LHCN-M2 (cell line): ENCODE results near the gene GLTPD2. TPM values are rescaled to one million over a fixed set of nuclear protein-coding genes. Genes with fewer than 3 reads are reported as not detected.

ENCODE experiments used
- DNase-seq: peaks from one replicate; pipeline ENCODE4 v3.0.0-alpha.2; 2012; ENCODE audit warnings: low read depth
- polyA plus RNA-seq: library from polyadenylated mRNA; unstranded; fragments of >200 nt; gene quantifications from one replicate; pipeline ENCODE4 v1.2.1, GENCODE V29; 2012; ENCODE audit warnings: missing spikeins
- total RNA-seq: library from RNA; depleted of rRNA; stranded (reverse); fragments of >200 nt; gene quantifications from 2 replicates; pipeline ENCODE4 v1.2.3, GENCODE V29; 2014; rRNA removed

GLTPD2 gene
- total RNA-seq: not detected in 2 replicates
- polyA plus RNA-seq: 0.27 TPM

DNA sequence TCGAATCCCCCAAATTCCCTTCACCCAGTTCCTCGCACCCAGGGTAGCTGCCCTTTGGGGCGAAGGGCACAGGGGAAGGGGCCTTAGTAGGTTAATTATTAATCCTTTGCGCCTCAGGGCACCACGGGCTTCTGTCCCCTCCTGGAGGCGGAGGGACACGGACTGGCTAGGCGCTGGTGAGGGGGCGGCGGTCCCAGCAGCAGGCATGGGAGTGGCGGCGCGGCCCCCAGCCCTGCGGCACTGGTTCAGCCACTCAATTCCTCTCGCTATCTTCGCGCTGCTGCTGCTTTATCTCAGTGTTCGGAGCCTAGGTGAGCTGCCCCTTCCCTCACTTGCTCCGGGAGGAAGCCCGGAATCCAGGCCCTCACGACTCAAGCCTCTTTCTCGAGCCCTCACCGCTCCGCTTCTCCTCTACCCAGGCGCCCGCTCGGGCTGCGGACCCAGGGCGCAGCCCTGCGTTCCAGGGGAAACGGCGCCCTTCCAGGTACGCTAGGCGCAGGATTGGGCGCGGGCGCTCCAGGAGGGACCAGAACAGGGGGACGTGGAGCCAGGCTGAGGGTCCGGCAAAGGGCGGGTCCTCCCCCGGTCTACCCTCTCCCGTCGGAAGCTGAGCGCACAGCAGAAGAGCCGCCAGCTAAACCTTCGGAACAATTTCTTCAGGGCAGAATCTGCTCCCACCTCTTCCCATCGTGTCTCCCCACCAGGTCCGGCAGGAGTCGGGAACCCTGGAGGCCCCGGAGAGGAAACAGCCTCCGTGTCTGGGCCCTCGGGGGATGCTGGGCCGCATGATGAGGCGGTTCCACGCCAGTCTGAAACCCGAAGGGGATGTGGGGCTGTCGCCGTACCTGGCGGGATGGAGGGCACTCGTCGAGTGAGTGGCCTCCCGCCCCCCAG, at the start of gene GLTPD2:
TSS of gene GLTPD2 (plus strand) at position 158 of the 894 bp plus-strand sequence. CDS start at position 206, 48 bp downstream.
- DNase-seq: no peak

DNA sequence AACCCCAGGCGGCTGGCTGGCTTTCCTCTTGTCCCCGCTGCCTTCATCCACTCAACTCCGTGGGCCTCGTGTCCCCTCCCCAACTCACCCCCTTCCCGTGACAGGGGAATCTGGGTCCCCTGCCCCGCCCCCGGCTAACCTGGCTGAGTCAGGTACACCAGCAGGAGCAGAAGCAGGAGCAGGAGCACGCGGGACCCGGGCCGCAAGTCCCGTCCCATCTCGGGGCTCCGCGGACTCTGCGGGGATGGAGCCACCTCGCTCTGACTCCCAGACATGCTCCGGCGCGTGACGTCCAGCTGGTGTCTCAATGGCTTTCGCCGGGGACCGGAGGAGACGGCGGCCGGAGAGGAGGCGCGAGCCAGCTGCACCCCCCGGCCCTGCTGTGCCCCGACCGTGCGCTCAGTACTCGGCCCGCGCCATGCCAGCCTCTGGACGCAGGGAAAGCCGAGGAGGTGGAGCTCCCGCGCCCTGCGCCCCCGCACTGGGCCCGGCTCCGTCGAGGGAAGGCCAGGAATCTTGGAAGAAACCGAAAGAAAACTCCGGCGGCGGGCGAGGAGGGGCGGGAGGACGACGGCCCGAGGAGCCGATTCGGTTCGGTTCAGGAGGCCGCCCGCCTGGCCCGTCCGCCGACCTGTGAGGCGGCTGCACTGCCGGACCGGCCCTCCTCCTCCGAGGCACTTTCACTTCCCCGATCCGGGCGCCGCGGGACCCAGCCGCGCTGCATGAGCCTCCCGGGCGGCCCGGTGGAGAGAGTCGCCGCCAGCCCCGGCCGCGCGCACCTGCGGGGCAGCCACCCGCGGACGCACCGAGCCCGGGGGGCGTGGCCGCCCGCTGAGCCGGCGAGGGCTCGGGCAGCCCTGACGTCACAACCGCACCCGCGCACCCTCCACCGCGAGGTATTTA, 49.4 kb upstream of the GLTPD2 start, which contains the start of the genes CXCL16 and ZMYND15:
TSS of gene CXCL16 (minus strand) at position 807 of the 903 bp plus-strand sequence. CDS start at position 218, 589 bp downstream.
TSS of gene ZMYND15 (plus strand) at position 712 of the 903 bp plus-strand sequence. CDS start 716 bp downstream, outside the sequence.
- peak; percentile 19 for DNase-seq

DNA sequence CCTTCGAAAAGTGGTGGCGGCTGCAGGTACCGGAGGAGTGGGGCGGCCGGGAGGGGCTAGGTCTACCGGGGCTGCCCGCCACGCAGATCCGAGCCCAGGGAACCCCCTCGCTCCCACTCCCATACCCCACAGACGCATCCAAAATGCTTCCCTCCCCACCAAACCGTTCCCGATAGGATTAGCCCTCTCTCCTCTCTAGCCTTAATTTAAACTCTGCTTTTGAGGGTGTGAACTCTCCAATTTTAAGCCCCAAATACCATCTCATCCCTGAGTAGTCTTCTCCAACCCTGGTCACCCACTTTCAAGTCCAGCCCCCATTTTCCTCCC, 48.8 kb upstream of the GLTPD2 start:
- DNase-seq: no peak

GRCh38 chr17:4740584-4740983, 48.2 kb upstream of the GLTPD2 start:
- DNase-seq: no peak

DNA sequence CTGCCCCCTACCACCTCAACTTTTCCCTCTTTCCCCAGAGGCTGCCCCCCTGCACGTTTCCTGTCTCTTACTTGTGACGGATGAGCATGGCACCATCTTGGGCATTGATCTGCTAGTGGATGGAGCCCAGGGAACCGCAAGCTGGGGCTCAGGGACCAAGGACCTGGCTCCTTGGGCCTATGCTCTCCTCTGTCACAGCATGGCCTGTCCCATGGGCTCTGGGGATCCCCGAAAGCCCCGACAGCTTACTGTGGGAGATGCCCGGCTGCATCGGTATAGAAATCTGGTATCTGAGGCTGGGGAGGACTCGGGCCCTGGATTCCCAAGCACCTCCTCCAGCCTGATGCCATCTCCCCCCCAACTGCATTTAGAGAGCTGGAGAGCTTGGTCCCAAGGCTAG, 47.2 kb upstream of the GLTPD2 start:
- DNase-seq: no peak

DNA sequence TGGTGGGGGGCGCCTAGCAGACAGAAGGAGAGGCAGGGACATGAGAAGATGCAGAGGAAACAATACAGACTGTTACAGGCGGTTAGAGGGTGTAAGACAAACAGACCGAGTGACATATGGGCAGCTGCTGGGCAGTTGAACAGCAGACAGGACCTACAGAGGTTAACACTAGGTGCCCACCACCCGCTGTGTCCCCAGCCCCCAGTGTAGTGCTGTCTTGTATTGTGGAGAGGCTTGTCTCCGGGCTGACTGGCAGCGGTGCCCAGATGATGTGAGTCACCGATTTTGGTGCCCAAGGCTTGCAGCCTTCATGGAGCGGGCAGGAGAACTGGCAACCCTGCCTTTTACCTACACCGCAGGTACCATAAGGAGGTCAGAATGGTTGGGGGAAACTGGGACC, 46.6 kb upstream of the GLTPD2 start:
- DNase-seq: no peak

GRCh38 chr17:4742629-4743028, 46.1 kb upstream of the GLTPD2 start:
- DNase-seq: no peak

GRCh38 chr17:4743216-4743615, 45.5 kb upstream of the GLTPD2 start:
- no peak for DNase-seq

DNA sequence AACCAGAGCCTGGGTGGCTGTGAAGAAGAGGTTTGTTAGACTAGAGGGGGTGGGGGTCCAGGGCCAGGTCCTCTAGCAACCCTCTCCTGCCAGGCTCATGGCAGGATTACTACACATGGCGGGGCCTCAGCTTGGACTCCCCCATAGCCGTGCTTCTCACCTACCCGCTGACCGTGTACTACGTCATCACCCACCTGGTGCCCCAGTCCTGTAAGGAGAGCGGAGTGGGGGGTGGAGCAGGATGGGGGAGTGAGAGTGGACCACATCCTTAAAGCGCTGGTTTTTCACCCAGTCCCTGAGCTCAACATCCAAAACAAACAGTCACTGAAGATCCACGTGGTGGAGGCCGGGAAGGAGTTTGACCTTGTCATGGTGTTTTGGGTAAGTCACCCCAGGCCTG, 44.9 kb upstream of the GLTPD2 start:
- DNase-seq: no peak

GRCh38 chr17:4744999-4745969, 43.5 kb upstream of the GLTPD2 start:
- no peak for DNase-seq

- no peak for DNase-seq
Measured at GRCh38 chr17:4747847-4748246, 40.9 kb upstream of the GLTPD2 start.

- no peak for DNase-seq
Measured at GRCh38 chr17:4748686-4749085, 40.1 kb upstream of the GLTPD2 start.

DNA sequence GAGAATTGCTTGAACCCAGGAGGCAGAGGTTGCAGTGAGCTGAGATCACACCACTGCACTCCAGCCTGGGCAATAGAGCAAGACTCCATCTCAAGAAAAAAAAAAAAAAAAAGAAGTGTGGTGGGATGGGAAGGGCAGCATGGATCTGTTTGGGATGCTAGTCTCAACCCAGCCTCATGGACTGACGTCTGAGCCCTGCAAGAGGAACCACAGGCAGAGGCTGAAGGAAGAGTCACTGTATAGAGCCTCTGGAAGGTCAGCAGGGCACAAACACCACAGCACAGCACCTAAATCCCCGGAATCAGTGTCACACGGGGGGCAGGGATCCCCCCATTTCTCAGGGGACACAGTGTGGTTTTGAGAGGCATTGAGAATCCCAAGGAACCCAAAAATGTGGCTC, 38.2 kb upstream of the GLTPD2 start:
- no peak for DNase-seq

- no peak for DNase-seq
Measured at GRCh38 chr17:4751932-4752331, 36.8 kb upstream of the GLTPD2 start.

DNA sequence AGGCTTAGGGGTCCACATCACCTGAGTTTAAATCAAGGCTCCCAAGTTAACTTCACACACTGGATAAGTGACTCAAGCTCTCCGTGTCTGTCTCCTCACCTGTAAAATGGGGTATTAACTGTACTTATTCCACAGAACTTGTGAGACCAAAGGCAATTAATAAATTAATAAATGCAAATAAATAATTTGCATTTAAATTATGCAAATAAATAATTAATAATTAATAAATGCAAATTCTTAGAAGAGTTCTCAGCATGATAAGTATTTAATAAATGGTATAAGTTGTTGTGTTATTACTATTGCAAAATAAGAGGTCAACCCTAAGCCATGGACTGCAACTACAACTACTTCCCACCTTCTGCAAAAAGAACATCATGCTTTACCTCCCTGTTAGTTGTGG, 35.4 kb upstream of the GLTPD2 start:
- DNase-seq: no peak

GRCh38 chr17:4759776-4760236, 29.0 kb upstream of the GLTPD2 start:
- no peak for DNase-seq

GRCh38 chr17:4764595-4764994, 24.2 kb upstream of the GLTPD2 start:
- DNase-seq: no peak

GRCh38 chr17:4766201-4766600, 22.6 kb upstream of the GLTPD2 start:
- DNase-seq: no peak

DNA sequence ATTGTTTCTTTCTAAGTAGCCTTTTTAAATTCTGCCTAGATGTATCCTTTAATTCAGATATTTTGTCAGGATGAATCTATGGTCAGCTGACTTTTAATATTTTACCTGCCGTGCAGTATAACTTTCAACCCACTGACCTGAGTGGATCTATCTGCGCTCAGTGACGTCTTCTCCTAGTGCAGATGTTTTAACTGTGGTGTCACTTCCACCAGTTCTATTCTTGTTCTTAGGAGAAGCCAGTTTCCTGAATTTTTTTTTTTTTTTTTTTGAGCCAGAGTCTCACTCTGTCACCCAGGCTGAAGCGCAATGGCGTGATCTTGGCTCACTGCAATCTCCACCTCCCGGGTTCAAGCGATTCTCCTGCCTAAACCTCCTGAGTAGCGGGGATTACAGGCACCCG, 22.0 kb upstream of the GLTPD2 start:
- no peak for DNase-seq

DNA sequence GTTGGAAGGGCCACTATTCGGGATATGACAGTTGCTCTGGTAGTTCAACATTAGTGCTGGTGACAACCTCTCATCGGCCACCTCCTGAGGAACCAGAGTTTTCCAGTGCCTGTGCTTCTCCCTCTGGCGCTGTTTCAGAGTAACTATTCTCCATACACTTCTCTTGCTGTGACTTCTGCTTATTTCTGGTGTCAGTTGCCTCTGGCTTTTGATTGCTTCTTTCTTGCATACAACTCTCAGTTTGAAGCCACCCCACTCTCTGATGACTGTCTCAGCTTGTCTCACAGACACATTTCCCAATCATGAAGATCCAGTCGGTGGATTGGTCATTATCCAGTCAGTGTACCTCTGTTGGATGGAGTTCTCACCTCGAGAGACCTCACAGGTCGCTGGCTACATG, 20.5 kb upstream of the GLTPD2 start:
- no peak for DNase-seq

GRCh38 chr17:4769628-4770027, 19.1 kb upstream of the GLTPD2 start:
- no peak for DNase-seq
